GM18870 (cell line): ENCODE measurements around the gene RDX.
"Not testable (repeated sequence)": the region's sequence is repeated elsewhere in the genome, so short reads cannot be mapped to it uniquely, and the experiment has no call there.

Experiments
- ATAC-seq: cut with Tn5 transposase; IDR thresholded peaks from one replicate; pipeline ENCODE4 v1.9.1; 2021; ENCODE audit warnings: moderate library complexity; ENCODE audit not compliant: unreplicated experiment

RDX gene

DNA sequence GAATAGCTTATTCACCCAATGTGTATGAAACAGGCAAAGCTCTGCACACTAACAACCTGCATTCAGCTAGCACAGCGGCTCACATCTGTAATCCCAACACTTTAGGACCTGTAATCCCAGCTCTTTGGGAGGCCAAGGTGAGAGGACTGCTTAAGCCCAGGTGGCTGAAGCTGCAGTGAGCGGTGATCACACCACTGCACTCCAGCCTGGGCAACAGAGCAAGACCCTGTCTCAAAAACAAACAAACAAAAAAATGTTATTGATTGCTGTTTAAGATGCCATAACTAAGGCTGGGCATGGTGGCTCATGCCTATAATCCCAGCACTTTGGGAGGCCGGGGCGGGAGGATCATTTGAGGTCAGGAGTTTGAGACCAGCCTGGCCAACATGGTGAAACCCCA lies 15.8 kb downstream of the RDX start:
- ATAC-seq: not testable (repeated sequence)

DNA sequence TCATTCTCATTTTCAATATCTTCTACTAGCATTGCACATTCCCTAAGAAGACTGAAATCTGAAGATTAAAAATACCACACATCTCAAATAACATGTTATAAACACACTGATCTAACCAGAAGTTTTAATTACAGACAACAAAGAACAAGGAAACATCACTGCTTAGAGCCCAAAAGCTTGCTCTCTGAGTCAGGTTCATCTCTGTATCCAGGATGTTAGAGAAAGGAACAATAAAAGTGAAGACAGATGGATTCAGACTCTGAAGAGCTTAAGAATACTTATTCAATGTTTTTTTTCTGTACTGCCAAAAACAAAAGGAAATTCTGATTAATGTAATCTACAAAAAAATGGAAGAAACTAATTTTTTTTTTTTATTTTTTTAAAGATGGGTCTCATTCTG lies 16.5 kb downstream of the RDX start:
- ATAC-seq: no peak

DNA sequence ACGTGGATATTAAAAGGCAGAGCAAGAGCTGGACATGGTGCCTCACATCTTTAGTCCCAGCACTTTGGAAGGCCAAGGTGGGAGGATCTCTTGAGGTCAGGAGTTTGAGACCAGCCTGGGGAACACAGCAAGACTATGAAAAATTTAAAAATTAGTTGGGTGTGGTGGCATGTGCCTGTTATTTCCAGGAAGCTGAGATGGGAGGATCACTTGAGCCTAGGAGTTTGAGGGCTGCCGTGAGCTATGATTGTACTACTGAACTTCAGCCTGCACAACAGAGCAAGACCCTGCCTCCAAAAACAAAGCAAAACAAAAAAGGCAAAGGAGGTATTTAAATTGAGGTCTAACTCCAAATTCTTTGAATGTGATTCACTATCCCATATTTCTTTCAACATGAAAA lies 23.5 kb downstream of the RDX start:
- no peak for ATAC-seq

DNA sequence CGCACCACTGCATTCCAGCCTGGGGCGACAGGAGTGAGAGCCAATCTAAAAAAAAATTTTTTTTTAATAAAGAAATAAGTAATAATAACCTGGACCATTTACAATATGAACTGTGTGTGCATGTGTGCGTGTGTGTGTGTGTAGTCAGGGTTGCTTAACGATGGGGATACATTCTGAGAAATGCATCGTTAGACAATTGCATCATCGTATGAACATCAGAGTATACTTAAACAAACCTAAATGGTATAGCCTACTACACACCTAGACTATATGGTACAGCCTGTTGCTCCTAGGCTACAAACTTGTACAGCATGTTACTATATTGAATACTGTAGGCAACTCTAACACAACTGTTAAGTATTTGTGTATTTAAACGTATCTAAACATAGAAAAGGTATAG lies 26.4 kb downstream of the RDX start:
- ATAC-seq: no peak

DNA sequence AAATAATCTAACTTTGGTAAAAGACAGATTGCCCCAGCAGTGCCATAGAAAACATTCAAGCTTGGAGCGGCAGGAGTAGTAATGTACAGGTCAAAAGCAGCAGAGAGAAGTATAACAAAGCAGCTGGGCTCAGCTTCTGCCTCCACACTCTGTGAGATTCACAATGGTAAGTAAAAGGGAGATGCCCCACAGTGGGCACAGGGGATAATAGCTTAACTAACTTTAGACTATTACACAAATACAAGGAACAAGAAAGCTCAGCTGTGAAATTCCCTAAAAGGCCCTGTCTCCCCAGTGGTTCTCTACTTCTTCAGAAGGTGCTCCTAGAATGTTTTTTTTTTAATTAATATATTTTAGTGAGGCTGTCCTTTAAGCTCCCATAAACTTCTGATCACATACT lies 28.0 kb downstream of the RDX start:
- ATAC-seq: no peak

DNA sequence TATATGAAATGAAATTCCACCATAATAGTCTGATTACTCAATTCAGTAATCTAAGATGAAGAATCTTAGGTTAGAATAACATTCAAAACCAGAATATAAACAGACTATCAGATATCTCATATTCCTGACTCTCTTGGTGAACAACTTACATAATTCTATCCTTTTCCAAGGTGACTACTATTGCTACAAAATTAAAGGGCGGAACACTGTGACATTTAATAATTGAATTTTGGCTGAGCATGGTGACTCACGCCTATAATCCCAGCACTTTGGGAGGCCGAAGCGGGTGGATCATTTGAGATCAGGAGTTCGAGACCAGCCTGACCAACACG lies 34.4 kb downstream of the RDX start:
- ATAC-seq: no peak

DNA sequence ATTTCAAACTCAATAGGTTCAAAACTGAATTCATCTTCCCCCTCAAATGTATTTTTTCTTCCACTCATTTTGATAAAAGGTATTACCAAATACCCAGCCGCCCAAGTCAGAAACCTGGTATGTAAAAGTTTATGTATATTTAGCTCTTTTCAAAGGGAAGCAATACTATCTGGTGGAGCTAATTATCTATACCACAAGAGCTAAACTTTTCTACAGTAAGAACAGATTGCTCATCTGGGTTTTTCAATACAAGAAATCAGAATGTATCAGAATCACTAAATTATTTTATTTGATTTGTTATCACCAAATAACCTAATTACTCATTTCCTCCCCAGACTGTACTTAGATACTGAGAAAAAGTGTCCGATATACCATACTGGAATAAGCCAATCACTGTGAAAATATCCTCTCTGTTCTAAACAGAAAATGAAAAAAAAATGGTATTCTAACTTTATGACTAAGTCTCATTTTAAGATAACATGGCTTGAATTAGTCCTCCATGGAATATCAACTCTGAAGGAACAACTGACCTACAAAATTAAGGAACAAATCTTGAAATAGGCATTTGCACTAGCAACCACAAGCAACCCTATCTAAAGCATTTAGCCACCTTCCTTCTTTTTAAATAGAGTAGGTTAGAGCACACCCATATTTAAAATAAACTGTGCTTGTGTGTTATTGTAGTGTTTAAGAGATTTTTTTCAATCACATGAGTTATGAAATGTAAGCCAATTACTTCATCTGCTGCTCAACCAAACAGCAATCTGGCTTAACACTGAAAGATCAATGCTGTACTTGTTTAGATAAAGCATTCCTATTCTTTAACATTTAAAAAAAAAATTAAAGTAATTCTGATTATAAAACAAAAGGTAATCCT lies 35.0 kb downstream of the RDX start:
- ATAC-seq: no peak

DNA sequence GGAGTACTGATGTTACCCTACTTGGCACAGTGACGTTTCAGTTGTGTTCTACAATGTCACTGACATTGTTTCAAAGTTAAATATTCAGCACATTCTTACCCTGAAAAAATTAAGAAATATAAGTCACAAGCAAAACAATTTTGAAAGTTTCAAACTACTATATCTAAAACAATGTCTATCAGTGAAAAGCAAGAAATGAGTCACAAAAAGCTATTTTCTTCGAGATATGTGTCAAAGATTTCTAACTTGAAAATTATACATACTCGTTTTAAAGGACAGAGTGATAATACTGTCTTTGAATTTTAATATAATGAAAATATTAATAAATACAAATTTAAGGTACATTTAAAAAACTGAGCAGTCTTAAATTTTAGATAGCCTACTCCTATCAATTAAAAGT lies 42.9 kb downstream of the RDX start:
- ATAC-seq: no peak

DNA sequence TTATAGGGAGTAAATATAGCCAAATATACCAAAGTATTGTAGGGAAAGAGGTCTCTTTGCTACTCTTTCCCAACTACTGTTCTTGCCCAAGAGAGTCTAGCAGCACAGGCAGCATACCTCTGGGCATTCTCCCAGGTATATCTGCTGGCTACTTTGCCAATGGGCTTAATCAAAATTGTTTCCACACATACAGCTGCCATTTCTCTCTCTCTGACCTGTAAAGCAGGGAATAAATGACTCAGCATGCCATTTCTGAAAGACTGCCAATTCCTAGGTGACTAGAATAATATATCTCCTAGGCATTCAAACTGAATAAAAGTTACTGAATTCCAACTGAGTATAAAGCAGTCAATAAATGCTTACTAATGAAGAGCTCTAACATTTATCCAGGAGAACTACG lies 44.6 kb downstream of the RDX start:
- ATAC-seq: no peak

DNA sequence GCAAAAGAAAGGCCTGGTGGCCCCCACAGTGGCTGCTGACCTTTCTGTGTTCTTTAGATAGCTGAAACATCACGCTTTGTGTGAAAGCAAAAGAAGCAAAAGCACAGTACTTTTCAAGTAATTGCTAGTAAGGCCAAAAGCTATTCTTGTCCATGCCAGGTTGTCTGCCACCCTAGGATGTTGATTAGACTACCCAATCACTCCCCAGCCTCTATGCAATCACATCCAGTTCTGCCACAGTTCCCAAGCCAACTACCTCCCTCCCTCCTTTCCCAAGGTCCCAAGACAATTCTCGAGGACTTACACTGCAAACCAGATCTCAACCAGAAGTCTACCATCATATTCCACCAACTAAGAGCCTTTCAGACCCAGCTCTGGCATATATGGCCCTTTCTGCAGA lies 46.2 kb downstream of the RDX start:
- ATAC-seq: no peak

DNA sequence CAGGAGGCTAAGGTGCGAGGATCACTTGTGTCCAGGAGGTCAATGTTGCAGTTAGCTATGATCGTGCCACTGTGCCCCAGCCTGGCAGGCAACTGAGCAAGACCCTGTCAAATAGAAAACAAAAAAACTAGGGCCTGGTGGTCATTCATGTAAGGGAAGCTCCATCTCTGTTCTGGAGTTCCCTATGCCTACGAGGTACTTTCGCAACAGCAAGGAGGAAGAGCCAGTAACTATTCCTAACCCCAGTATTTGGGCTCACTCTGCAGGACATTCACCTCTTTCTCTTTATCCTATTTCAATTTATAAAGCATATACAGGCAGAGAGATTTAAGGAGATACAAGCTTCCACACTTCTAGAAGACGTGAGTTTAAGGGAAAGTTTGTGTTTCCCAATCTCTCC lies 46.6 kb downstream of the RDX start:
- ATAC-seq: no peak

DNA sequence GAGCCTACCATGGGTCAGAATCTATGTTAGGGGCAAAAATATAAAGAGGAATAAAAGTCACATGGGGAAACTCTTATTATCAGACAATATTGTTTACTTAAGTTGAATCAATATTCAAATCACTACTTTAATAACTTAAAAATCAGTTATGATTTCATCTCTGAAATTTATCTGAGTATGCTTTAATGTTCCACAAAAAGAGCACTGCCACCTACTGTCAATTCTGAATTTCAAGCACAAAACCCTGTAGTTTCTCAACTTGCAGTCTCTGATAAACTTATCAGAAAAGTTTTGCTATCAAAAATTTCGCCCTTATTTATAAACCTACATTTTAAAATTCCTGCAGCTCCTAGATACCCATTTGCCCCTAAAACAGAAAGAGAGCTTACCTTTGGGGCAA lies 47.3 kb downstream of the RDX start:
- ATAC-seq: no peak

DNA sequence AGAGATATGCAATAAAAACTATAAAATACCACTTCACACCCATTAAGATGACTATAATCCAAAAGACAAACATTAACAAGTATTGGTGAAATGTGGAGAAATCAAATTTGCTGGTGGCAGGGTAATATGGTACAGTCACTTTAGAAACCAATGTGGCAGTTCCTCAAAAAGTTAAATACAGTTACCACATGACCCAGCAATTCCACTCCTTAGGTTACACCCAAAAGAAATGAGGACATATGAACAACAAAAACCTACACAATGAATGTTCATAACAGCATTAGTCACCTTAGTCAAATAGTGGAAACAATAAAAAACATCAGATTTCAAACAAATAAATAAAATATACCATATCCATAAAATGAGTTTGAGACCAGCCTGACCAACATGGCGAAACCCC lies 52.6 kb downstream of the RDX start:
- no peak for ATAC-seq

DNA sequence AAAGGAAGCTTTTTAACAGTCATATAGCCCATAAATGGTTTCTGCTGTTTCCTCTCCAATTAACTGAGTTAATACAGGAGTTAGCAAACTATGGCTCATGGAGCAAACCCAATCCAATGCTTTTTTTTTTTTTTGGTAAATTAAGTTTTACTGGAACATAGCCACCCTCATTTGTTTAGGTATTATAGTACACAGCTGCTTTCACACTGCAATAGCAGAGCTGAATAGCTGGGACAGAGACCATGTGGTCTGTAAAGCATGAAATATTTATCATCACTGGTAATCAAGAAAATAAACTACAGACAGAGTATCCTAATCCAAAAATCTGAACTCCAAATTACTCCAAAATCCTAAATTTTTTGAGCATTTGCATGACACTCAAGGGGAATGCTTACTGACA lies 53.7 kb downstream of the RDX start:
- ATAC-seq: no peak

DNA sequence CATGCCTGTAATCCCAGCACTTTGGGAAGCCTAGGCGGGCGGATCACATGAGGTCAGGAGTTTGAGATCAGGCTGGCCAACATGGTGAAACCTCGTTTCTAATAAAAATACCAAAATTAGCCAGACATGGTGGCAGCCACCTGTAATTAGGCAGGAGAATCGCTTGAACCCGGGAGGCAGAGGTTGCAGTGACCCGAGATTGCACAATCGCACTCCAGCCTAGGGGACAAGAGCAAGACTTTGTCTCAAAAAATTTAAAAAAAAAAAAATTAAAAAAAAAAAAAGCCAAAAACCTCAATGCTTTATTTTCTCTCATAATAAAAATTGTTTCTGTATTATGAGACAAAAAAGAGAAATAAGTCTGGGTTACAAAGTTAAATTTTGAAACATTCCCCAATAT lies 54.2 kb downstream of the RDX start:
- ATAC-seq: no peak

DNA sequence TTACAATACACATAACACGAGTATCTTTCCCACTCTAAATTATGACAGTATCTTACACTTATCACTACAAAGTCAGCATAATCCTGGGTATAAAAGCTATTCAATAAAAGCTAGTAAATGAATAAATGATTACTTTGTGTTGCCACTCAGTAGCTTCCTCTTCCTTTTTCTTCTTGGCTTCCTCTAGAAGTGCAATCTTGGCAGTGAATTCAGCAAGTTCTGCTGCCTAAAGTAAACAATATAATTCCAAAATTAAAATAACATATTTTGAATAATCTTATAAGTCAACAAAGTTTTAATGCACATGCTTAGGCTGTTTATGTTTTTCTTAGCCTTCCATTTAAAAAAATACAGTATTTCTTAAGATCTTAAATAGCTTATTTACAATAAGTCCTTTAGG lies 60.4 kb downstream of the RDX start:
- no peak for ATAC-seq

DNA sequence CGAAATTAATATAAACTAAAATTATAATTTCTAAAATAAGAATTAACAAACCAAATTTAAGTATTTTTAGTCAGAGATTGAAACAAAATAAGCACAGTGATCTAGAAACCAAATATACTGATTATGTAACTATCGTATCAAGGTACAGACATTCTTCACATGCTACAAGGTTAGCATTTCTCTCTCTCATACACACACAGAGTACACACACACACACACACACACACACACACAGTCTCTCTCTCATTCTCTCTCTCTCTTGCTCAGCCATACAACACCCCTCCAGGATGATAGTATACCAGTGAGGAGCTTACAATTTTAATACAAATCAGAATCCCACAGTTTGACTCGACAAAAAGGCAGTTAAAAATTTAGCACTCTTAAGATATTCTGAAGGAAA lies 66.0 kb downstream of the RDX start:
- ATAC-seq: no peak

DNA sequence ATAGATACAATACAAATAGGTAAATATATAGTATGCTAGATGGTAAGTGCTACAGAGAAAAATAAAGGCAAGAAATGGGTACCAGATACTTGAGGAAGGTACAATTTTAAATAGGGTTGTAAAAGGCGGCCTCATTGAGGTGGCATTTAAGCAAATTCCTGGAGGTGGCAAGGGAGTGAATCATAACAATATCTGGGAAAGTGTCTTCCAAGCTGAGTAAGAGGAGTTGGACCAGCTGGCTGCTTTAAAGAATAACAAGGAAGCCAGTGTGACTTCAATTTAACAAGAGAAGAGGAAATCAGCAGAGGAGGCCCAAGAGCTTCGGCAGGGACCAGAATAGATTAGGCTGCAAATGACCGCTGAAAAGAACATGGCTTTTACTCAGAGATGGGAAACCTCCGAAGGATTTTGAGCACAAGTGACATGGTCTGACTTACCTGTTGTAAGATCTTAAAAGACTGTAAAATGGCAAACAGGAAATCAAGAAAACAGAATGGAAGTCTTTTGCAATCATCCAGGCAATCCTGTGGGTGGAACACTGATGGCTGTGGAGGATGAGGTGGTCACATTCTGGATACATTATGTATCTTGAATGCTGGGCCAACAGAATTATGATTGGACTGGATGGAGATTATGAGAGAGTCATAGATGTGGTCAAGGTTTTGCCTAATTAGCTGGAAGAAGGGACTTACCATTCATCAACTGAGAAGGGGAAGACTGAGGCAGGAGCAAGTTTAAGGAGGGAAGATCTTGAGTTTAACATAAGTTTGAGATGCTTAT lies 77.2 kb downstream of the RDX start:
- ATAC-seq: no peak

DNA sequence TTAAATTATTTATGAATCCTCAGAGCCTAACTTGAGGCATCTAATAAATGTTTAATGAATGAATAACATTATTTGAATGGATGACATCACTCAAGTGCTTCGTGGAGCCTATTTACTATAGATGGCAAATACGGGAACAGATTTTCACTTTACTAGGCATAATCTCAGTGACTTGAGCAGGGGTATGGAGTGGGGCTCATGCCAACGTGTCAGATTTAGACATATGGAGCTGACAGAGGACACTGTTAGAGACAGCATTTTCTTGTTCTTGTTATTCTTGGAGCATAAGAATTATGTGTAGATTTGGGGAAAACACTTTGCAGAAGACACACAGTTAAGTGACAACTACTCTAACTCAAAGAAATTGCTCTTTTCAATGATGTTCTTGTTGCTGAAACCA lies 78.5 kb downstream of the RDX start:
- no peak for ATAC-seq

DNA sequence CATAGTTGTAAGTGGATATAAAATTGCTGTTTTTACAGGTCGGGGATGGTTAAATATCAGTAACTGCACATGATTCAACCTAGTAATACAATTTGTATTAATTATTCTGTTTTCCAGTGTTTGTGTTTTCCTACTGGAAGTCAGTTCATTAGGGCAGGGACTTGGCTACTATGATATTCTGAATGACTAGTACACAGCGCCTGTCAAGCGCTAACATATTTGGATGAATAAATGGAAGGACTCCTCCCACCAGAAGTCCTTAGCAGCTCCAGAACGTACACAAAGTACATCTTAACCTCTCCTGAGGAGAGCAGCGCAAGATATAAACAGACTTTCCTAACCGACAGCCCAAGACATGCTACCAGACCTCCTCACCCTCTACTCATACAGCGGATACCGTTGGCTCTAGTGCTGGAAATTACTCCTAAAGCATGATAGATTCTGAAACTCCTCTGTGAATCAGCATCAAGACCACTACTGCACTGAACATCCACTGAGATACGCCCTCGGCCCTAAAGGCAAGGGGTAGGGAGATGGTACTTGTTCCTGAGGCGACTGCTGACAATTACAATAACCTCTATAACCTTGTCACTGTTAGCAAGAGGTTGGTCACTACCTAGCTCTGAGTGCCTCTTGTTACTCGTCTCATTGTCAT lies 79.1 kb downstream of the RDX start:
- no peak for ATAC-seq

DNA sequence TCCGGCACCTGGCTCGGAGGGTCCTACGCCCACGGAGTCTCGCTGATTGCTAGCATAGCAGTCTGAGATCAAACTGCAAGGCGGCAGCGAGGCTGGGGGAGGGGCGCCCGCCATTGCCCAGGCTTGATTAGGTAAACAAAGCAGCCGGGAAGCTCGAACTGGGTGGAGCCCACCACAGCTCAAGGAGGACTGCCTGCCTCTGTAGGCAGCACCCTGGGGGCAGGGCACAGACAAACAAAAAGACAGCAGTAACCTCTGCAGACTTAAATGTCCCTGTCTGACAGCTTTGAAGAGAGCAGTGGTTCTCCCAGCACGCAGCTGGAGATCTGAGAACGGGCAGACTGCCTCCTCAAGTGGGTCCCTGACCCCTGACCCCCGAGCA lies 87.1 kb downstream of the RDX start:
- not testable (repeated sequence) for ATAC-seq

DNA sequence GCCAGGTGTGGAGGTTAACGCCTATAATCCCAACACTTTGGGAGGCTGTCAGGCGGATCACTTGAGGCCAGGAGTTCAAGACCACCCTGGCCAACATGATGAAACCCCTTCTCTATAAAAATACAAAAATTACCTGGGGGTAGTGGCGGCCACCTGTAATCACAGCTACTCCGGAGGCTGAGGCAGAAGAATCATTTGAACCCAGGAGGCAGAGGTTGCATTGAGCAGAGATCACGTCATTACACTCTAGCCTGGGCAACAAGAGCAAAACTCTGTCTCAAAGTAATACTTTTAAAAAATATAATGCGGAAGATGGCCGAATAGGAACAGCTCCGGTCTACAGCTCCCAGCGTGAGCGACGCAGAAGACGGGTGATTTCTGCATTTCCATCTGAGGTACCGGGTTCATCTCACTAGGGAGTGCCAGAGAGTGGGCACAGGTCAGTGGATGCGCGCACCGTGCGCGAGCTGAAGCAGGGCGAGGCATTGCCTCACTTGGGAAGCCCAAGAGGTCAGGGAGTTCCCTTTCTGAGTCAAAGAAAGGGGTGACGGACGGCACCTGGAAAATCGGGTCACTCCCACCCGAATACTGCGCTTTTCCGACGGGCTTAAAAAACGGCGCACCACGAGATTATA lies 87.6 kb downstream of the RDX start:
- ATAC-seq: not testable (repeated sequence)
